ENCODE measurements around the gene STRADA.

The STRADA gene

DNA sequence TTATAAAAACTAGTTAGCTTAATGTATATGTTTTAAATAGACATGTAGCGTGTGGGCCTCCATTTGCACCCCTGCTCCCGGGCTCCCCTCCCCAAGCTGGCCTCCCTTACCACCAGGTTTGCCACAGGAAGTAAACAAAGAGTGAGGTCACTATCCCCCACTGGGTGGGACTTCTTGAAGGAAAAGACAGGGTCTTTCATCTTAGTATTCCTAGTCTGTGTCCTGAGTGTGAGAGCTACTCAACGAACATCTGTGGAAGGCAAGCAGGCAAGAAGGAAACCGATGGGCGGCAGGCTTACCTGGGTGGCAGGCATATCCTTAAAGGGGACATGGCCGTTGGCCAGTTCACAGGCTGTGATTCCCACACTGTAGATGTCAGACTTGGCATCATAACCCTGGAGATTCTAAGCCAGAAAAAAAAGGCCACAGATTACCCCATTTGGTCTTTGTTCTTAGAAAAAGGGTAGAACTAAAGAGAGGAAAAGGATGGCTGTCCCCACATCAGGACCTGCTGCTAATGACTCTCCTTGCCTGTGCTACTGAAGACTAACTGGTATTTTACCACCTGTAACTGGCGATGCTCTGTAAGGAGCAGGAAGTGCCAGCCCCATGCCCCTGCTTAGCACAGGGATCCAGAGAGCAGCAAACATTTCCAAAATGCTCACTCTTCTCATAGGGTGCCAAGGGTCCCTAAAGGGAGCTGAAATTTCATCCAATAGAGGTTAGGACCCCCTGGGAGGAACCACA lies 35.1 kb downstream of the STRADA start:
- TF ChIP-seq POLR2AphosphoS5 (IDR thresholded peaks at IDR 0.05; ENCODE audit: low read depth, low read length): no peak
- TF ChIP-seq, protein P1, sequence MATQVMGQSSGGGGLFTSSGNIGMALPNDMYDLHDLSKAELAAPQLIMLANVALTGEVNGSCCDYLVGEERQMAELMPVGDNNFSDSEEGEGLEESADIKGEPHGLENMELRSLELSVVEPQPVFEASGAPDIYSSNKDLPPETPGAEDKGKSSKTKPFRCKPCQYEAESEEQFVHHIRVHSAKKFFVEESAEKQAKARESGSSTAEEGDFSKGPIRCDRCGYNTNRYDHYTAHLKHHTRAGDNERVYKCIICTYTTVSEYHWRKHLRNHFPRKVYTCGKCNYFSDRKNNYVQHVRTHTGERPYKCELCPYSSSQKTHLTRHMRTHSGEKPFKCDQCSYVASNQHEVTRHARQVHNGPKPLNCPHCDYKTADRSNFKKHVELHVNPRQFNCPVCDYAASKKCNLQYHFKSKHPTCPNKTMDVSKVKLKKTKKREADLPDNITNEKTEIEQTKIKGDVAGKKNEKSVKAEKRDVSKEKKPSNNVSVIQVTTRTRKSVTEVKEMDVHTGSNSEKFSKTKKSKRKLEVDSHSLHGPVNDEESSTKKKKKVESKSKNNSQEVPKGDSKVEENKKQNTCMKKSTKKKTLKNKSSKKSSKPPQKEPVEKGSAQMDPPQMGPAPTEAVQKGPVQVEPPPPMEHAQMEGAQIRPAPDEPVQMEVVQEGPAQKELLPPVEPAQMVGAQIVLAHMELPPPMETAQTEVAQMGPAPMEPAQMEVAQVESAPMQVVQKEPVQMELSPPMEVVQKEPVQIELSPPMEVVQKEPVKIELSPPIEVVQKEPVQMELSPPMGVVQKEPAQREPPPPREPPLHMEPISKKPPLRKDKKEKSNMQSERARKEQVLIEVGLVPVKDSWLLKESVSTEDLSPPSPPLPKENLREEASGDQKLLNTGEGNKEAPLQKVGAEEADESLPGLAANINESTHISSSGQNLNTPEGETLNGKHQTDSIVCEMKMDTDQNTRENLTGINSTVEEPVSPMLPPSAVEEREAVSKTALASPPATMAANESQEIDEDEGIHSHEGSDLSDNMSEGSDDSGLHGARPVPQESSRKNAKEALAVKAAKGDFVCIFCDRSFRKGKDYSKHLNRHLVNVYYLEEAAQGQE (IDR thresholded peaks at IDR 0.05; ENCODE audit: insufficient read depth in 1 of 2, low read depth in 2 of 2, low read length in 2 of 2): no peak
- TF ChIP-seq FOXP2 (optimal IDR thresholded peaks at IDR 0.05; ENCODE audit: borderline replicate concordance, extremely low read depth, extremely low read length, insufficient read depth): no peak
- no peak for TF ChIP-seq SIN3A (IDR thresholded peaks at IDR 0.05; ENCODE audit: borderline replicate concordance, insufficient read depth, low read length)
- TF ChIP-seq TAF1 (IDR thresholded peaks at IDR 0.05; ENCODE audit: borderline replicate concordance, insufficient read depth, low read length): no peak

DNA sequence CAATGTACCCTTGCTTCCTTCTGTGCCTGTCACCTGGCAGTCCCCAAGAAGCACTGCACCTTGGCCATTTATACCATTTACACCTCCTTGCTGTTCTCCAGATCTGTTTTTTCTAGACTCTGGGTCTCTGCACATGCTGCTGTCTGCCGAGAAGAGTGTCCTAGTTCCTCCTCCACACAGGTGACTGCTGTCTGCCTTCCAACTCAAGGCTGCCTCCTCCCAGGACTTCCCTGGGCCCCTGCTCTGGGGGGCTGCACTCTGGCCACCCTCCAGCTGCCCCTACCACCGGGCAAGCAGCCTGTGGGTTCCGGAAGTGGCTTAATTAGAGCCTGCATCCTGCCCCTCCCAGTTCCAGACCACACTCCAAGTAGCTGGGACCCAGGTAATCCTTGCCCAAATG lies 35.9 kb downstream of the STRADA start:
- no peak for TF ChIP-seq FOXP2 (optimal IDR thresholded peaks at IDR 0.05; ENCODE audit: borderline replicate concordance, extremely low read depth, extremely low read length, insufficient read depth)
- no peak for TF ChIP-seq SIN3A (IDR thresholded peaks at IDR 0.05; ENCODE audit: borderline replicate concordance, insufficient read depth, low read length)
- no peak for TF ChIP-seq POLR2AphosphoS5 (IDR thresholded peaks at IDR 0.05; ENCODE audit: low read depth, low read length)
- no peak for TF ChIP-seq TAF1 (IDR thresholded peaks at IDR 0.05; ENCODE audit: borderline replicate concordance, insufficient read depth, low read length)
- TF ChIP-seq, protein P1 (IDR thresholded peaks at IDR 0.05; ENCODE audit: insufficient read depth in 1 of 2, low read depth in 2 of 2, low read length in 2 of 2): no peak

DNA sequence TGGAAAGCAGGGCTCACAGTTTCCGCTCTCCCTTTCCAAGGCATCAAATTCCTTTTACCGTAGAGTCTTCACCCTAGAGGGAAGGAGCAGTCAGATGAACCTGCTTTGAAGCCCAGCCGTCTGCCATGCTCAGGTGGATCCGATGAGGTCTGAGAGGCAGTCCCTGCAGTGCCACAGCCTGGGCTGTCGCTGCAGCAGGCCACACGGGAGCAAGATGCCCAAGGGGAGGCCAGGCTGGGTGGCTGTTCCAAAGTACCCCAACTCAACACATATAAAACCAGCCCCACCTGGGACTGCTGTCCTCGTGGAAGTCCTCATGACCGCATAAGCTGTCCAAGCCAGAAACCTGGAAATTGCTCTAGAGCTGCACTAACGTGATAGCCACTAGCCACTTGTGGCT lies 36.8 kb downstream of the STRADA start:
- TF ChIP-seq FOXP2 (optimal IDR thresholded peaks at IDR 0.05; ENCODE audit: borderline replicate concordance, extremely low read depth, extremely low read length, insufficient read depth) (no peak), POLR2AphosphoS5 (IDR thresholded peaks at IDR 0.05; ENCODE audit: low read depth, low read length) (no peak), TAF1 (IDR thresholded peaks at IDR 0.05; ENCODE audit: borderline replicate concordance, insufficient read depth, low read length) (no peak), SIN3A (IDR thresholded peaks at IDR 0.05; ENCODE audit: borderline replicate concordance, insufficient read depth, low read length) (no peak)
- TF ChIP-seq, protein P1 (IDR thresholded peaks at IDR 0.05; ENCODE audit: insufficient read depth in 1 of 2, low read depth in 2 of 2, low read length in 2 of 2): no peak

DNA sequence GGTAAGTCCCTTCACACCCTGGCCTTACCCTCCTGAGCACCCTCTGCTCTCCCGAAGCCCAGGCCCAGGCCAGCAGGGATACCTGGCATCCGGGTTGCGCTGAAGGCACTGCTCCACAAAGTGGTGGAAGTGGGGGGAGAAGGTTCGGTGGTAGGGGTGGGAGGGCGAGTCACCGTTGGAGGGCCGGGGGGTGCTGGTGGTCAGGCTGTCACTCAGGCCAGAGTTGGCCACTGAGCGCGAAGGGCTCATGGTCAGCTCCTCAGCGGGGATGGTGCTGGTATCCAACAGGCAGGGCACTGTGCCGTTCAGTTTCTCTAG lies 37.4 kb downstream of the STRADA start:
- TF ChIP-seq, protein P1 (IDR thresholded peaks at IDR 0.05; ENCODE audit: insufficient read depth in 1 of 2, low read depth in 2 of 2, low read length in 2 of 2): no peak
- TF ChIP-seq POLR2AphosphoS5 (IDR thresholded peaks at IDR 0.05; ENCODE audit: low read depth, low read length): no peak
- TF ChIP-seq FOXP2 (optimal IDR thresholded peaks at IDR 0.05; ENCODE audit: borderline replicate concordance, extremely low read depth, extremely low read length, insufficient read depth): no peak
- no peak for TF ChIP-seq SIN3A (IDR thresholded peaks at IDR 0.05; ENCODE audit: borderline replicate concordance, insufficient read depth, low read length)
- TF ChIP-seq TAF1 (IDR thresholded peaks at IDR 0.05; ENCODE audit: borderline replicate concordance, insufficient read depth, low read length): no peak

Measured in PFSK-1 (cell line).